Measurements from ENCODE around the gene SPATA6.

- TF ChIP-seq CREB1 (IDR thresholded peaks at IDR 0.05) = no peak
- no peak for TF ChIP-seq CREB1 (CRISPR knock-in tag; IDR thresholded peaks at IDR 0.05)
- no peak for TF ChIP-seq EZH2 (conservative IDR thresholded peaks at IDR 0.05; ENCODE audit: low read depth, low read length)
- TF ChIP-seq ELF1 (CRISPR knock-in tag; IDR thresholded peaks at IDR 0.05) = no peak
Observed at GRCh38 chr1:48362901-48363300, 109.1 kb downstream of the SPATA6 start.

All from HepG2 (cell line).